Measurements from ENCODE around the gene SETD2. TPM values are rescaled to one million over a fixed set of nuclear protein-coding genes. Genes with fewer than 3 reads are reported as not detected.
"Not testable (repeated sequence)": the region's sequence is repeated elsewhere in the genome, so short reads cannot be mapped to it uniquely, and the experiment has no call there.

The SETD2 gene
- polyA plus RNA-seq, 1 of the 3 experiments (the other 2 are of a cell fraction): 12.1 TPM

DNA sequence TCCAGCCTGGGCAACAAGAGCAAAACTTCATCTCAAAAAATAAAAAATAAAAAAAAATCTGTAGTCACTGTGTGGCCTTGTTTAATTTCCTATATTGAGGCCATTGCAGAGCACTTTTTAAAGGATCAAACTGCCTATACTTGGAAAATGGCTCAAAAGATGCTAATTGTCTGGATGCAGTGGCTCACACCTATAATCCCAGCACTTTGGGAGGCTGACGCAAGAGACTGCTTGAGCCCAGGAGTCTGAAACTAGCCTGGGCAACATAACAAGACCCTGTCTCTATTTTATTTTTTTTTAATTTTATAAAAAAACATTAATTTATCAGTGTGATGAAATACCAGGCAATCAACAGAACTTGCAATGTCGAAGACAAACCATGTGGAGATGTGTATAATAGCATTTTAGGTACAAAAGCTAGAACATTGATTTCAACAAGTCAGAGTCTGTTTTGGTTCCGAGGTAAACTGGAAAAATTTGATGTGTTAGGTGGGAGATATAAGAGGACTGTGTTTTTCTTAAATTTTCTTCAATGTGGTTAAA, 47.0 kb upstream of the SETD2 start:
- no peaks in the 10 kb centered on the region for H3F3A ChIP-seq (replicated peaks; ENCODE audit: insufficient read depth)
- H4K20me1 ChIP-seq (ENCODE audit: insufficient read depth): no peaks in the 10 kb centered on the region
- no peaks in the 10 kb centered on the region for H3K27me3 ChIP-seq (ENCODE audit: insufficient read depth)
- TF ChIP-seq TCF12 (IDR thresholded peaks at IDR 0.05) (no peak), CHD2 (IDR thresholded peaks at IDR 0.05; ENCODE audit: low read length, partially characterized antibody) (no peak), RCOR1 (IDR thresholded peaks at IDR 0.05; ENCODE audit: low read length) (no peak), FOSL2 (IDR thresholded peaks at IDR 0.05; ENCODE audit: borderline replicate concordance, low read depth) (no peak), ELF1 (IDR thresholded peaks at IDR 0.05) (no peak), GATA2 (CRISPR knock-in tag; IDR thresholded peaks at IDR 0.05) (no peak), RXRA (IDR thresholded peaks at IDR 0.05; ENCODE audit: borderline replicate concordance, low read depth) (no peak), TAF1 (IDR thresholded peaks at IDR 0.05; ENCODE audit: borderline replicate concordance, low read depth, low read length) (no peak)
- TF ChIP-seq, protein P1, sequence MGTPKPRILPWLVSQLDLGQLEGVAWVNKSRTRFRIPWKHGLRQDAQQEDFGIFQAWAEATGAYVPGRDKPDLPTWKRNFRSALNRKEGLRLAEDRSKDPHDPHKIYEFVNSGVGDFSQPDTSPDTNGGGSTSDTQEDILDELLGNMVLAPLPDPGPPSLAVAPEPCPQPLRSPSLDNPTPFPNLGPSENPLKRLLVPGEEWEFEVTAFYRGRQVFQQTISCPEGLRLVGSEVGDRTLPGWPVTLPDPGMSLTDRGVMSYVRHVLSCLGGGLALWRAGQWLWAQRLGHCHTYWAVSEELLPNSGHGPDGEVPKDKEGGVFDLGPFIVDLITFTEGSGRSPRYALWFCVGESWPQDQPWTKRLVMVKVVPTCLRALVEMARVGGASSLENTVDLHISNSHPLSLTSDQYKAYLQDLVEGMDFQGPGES (IDR thresholded peaks at IDR 0.05; ENCODE audit: low read depth, low read length): no peak
- TF ChIP-seq, protein P2, sequence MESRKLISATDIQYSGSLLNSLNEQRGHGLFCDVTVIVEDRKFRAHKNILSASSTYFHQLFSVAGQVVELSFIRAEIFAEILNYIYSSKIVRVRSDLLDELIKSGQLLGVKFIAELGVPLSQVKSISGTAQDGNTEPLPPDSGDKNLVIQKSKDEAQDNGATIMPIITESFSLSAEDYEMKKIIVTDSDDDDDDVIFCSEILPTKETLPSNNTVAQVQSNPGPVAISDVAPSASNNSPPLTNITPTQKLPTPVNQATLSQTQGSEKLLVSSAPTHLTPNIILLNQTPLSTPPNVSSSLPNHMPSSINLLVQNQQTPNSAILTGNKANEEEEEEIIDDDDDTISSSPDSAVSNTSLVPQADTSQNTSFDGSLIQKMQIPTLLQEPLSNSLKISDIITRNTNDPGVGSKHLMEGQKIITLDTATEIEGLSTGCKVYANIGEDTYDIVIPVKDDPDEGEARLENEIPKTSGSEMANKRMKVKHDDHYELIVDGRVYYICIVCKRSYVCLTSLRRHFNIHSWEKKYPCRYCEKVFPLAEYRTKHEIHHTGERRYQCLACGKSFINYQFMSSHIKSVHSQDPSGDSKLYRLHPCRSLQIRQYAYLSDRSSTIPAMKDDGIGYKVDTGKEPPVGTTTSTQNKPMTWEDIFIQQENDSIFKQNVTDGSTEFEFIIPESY (IDR thresholded peaks at IDR 0.05; ENCODE audit: borderline replicate concordance, low read depth): no peak
- TF ChIP-seq, protein P3, sequence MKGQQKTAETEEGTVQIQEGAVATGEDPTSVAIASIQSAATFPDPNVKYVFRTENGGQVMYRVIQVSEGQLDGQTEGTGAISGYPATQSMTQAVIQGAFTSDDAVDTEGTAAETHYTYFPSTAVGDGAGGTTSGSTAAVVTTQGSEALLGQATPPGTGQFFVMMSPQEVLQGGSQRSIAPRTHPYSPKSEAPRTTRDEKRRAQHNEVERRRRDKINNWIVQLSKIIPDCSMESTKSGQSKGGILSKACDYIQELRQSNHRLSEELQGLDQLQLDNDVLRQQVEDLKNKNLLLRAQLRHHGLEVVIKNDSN (IDR thresholded peaks at IDR 0.05; ENCODE audit: borderline replicate concordance, low read depth): no peak
- H3K9me2 ChIP-seq: no peaks in the 10 kb centered on the region
- no peaks in the 10 kb centered on the region for H3K79me2 ChIP-seq (ENCODE audit: insufficient read depth)
- no peaks in the 10 kb centered on the region for H3K9me3 ChIP-seq
- H2AFZ ChIP-seq (ENCODE audit: low read depth): no peak overlapping the region
- H3K9ac ChIP-seq: no peak overlapping the region
- no peaks in the 10 kb centered on the region for H3K36me3 ChIP-seq (replicated peaks in 1 of 2; ENCODE audit: control insufficient read depth in 1 of 2, insufficient read depth in 2 of 2, low read length in 1 of 2)
- H3K4me3 ChIP-seq (ENCODE audit: low read depth in 2 of 2, low read length in 1 of 2): no peak overlapping the region
- CTCF ChIA-PET: no interaction called here
- 93% methylated on average over 3 of the region's 3 CpGs for WGBS (ENCODE audit: low lambda C conversion rate)
- no peak for DNase-seq
- no peak overlapping the region for H3K4me2 ChIP-seq
- POLR2A ChIA-PET: no interaction called here
- no peak overlapping the region for H3K27ac ChIP-seq (ENCODE audit: low read depth in 2 of 2, low read length in 1 of 2)
- no peaks in the 10 kb centered on the region for H3K4me1 ChIP-seq (ENCODE audit: control insufficient read depth in 1 of 2, insufficient read depth in 2 of 2, low read depth in 1 of 2, low read length in 1 of 2)

DNA sequence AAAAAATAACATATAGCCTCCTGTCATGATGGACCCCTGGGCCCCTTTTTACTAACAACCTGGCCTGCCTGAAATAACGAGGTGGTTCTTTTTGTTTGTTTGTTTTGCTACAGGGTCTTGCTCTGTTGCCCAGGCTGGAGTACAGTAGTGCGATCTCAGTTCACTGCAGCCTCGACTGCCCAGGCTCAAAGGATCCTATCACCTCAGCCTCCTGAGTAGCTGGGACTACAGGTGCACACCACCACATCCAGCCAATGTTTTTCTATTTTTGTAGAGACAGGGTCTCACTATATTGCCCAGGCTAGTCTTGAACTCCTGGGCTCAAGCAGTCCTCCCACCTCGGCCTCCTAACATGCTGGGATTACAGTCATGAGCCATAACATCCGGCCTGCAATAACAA, 42.1 kb upstream of the SETD2 start:
- H3K9ac ChIP-seq; H3K27me3 ChIP-seq (ENCODE audit: insufficient read depth); H3K9me3 ChIP-seq; DNase-seq; H3F3A ChIP-seq (replicated peaks; ENCODE audit: insufficient read depth); CTCF ChIA-PET; H3K4me2 ChIP-seq; H3K36me3 ChIP-seq (replicated peaks in 1 of 2; ENCODE audit: control insufficient read depth in 1 of 2, insufficient read depth in 2 of 2, low read length in 1 of 2); H3K4me3 ChIP-seq (ENCODE audit: low read depth in 2 of 2, low read length in 1 of 2); H4K20me1 ChIP-seq (ENCODE audit: insufficient read depth); H2AFZ ChIP-seq (ENCODE audit: low read depth); H3K27ac ChIP-seq (ENCODE audit: low read depth in 2 of 2, low read length in 1 of 2); H3K9me2 ChIP-seq; H3K4me1 ChIP-seq (ENCODE audit: control insufficient read depth in 1 of 2, insufficient read depth in 2 of 2, low read depth in 1 of 2, low read length in 1 of 2); H3K79me2 ChIP-seq (ENCODE audit: insufficient read depth); POLR2A ChIA-PET: not testable (repeated sequence)
- WGBS (ENCODE audit: low lambda C conversion rate): 94% methylated on average over 5 of the region's 5 CpGs
